H1 (cell line): ENCODE data around the gene POU3F1. TPM values are rescaled to one million over a fixed set of nuclear protein-coding genes. Genes with fewer than 3 reads are reported as not detected.

Experiments used
- CTCF ChIA-PET: fragments of 300-600 bp; sonication (Branson Sonifier 250); formaldehyde crosslinking; loops from one replicate; lab custom pipeline; 2021; ENCODE audit not compliant: partially characterized antibody; lab: Charles Lee
- POLR2A ChIA-PET: fragments of 300-600 bp; sonication (Branson Sonifier 250); formaldehyde crosslinking; loops from one replicate; lab custom pipeline; 2021; ENCODE audit warnings: inconsistent platforms; ENCODE audit not compliant: partially characterized antibody; lab: Charles Lee
- DNase-seq, 2 experiments: peaks; one replicate each; pipeline versions ENCODE4 v3.0.0 to v3.0.0-alpha.2; 2010 to 2022; ENCODE audit warnings: low spot score in 2 of 2, low read depth in 1 of 2, mixed read lengths in 1 of 2
- FAIRE-seq: peaks from 2 replicates; lab custom pipeline; 2011; peaks lifted over from hg19 to GRCh38; lab: Jason Lieb, UNC
- H2AFZ ChIP-seq: 2 replicates; pipeline ENCODE4 v1.8.1; 2012; ENCODE audit warnings: low read length, inconsistent platforms
- H2AK5ac ChIP-seq: 2 replicates; pipeline ENCODE4 v1.6.1; 2013; ENCODE audit warnings: low read depth, low read length
- H2BK120ac ChIP-seq: replicated peaks from 2 replicates; pipeline ENCODE3; 2013; ENCODE audit warnings: low read depth, low read length, inconsistent platforms
- H2BK12ac ChIP-seq: 2 replicates; pipeline ENCODE4 v1.6.1; 2013; ENCODE audit warnings: low read depth, low read length
- H2BK15ac ChIP-seq: 2 replicates; pipeline ENCODE4 v1.6.1; 2013; ENCODE audit warnings: low read length
- H2BK20ac ChIP-seq: 2 replicates; pipeline ENCODE4 v1.6.1; 2013; ENCODE audit warnings: low read length
- H2BK5ac ChIP-seq: 2 replicates; pipeline ENCODE4 v1.6.1; 2013; ENCODE audit warnings: low read depth, low read length
- H3K14ac ChIP-seq: 2 replicates; pipeline ENCODE4 v1.6.1; 2013; ENCODE audit warnings: inconsistent platforms; ENCODE audit not compliant: insufficient read length
- H3K18ac ChIP-seq: 2 replicates; pipeline ENCODE4 v1.6.1; 2013; ENCODE audit warnings: low read length; ENCODE audit errors: extremely low read depth
- H3K23ac ChIP-seq: 2 replicates; pipeline ENCODE4 v1.6.1; 2013; ENCODE audit warnings: inconsistent platforms; ENCODE audit not compliant: insufficient read length
- H3K23me2 ChIP-seq: 2 replicates; pipeline ENCODE4 v1.6.1; 2013; ENCODE audit warnings: low read depth, low read length
- H3K27ac ChIP-seq: 2 replicates; pipeline ENCODE4 v1.6.1; 2011; ENCODE audit warnings: low read depth, low read length, inconsistent platforms
- H3K27me3 ChIP-seq, 4 experiments: replicated peaks in 1 of 4; 1 replicate in 1 of 4; 2 replicates in 3 of 4; pipeline versions ENCODE4 v1.6.1 to v1.8.1; 2011 to 2013; ENCODE audit warnings: low read length in 3 of 4, mild to moderate bottlenecking in 3 of 4, inconsistent platforms in 2 of 4, mixed read lengths in 2 of 4, moderate library complexity in 1 of 4; ENCODE audit not compliant: control insufficient read depth in 3 of 4, insufficient read depth in 3 of 4; ENCODE audit errors: extremely low read depth in 1 of 4
- H3K36me3 ChIP-seq, 4 experiments: 2 replicates each; pipeline versions ENCODE4 v1.6.1 to v1.8.1; 2011 to 2013; ENCODE audit warnings: mild to moderate bottlenecking in 4 of 4, low read length in 3 of 4, moderate library complexity in 2 of 4, control low read depth in 1 of 4, inconsistent platforms in 1 of 4; ENCODE audit not compliant: insufficient read depth in 4 of 4, control insufficient read depth in 2 of 4
- H3K4ac ChIP-seq: replicated peaks from 2 replicates; pipeline ENCODE3; 2013; ENCODE audit warnings: low read length, low read depth, mixed read lengths, inconsistent platforms; ENCODE audit not compliant: insufficient read length
- H3K4me1 ChIP-seq, 4 experiments: replicated peaks in 1 of 4; 1 replicate in 1 of 4; 2 replicates in 3 of 4; pipeline versions ENCODE4 v1.6.1 to v1.8.1; 2011 to 2013; ENCODE audit warnings: low read length in 3 of 4, inconsistent platforms in 2 of 4, mixed read lengths in 1 of 4; ENCODE audit not compliant: insufficient read depth in 4 of 4, control insufficient read depth in 3 of 4
- H3K4me2 ChIP-seq, 2 experiments: 2 replicates each; pipeline versions ENCODE4 v1.6.1 to v1.8.1; 2011 to 2013; ENCODE audit warnings: low read depth in 2 of 2, low read length in 2 of 2, control low read depth in 1 of 2, inconsistent platforms in 1 of 2, mild to moderate bottlenecking in 1 of 2; ENCODE audit not compliant: insufficient read depth in 1 of 2
- H3K4me3 ChIP-seq, 4 experiments: fragments of 200-600, 300-600 bp in 1 of 4; sonication (generic), shearing (Covaris generic), sonication (Bioruptor Twin) in 1 of 4; 2 replicates each; pipeline versions ENCODE4 v1.5.1 to v1.8.1; 2011 to 2016; ENCODE audit warnings: low read length in 4 of 4, low read depth in 3 of 4, control low read depth in 2 of 4, inconsistent platforms in 2 of 4, mild to moderate bottlenecking in 2 of 4, mixed read lengths in 1 of 4, moderate library complexity in 1 of 4; ENCODE audit not compliant: insufficient read depth in 2 of 4; ENCODE audit errors: extremely low read depth in 1 of 4
- H3K56ac ChIP-seq: replicated peaks from 2 replicates; pipeline ENCODE3; 2013; ENCODE audit warnings: low read depth, mild to moderate bottlenecking, mixed read lengths, low read length, inconsistent platforms; ENCODE audit not compliant: insufficient read length
- H3K79me1 ChIP-seq: 2 replicates; pipeline ENCODE4 v1.6.1; 2013; ENCODE audit warnings: low read depth, low read length, control low read depth
- H3K79me2 ChIP-seq, 2 experiments: 2 replicates each; pipeline versions ENCODE4 v1.6.1 to v1.8.1; 2012 to 2013; ENCODE audit warnings: low read length in 2 of 2, mild to moderate bottlenecking in 2 of 2, inconsistent platforms in 1 of 2; ENCODE audit not compliant: insufficient read depth in 2 of 2, control insufficient read depth in 1 of 2
- H3K9ac ChIP-seq, 4 experiments: replicated peaks in 1 of 4; 1 replicate in 1 of 4; 2 replicates in 3 of 4; pipeline versions ENCODE4 v1.6.1 to v1.8.1; 2011 to 2013; ENCODE audit warnings: low read depth in 3 of 4, low read length in 3 of 4, control low read depth in 2 of 4, mild to moderate bottlenecking in 2 of 4, moderate library complexity in 2 of 4, inconsistent platforms in 1 of 4; ENCODE audit errors: extremely low read depth in 1 of 4
- H3K9me3 ChIP-seq, 2 experiments: 2 replicates each; pipeline versions ENCODE4 v1.6.1 to v1.8.1; 2012 to 2013; ENCODE audit warnings: mild to moderate bottlenecking in 2 of 2, moderate library complexity in 2 of 2, control low read depth in 1 of 2, inconsistent platforms in 1 of 2, low read depth in 1 of 2, low read length in 1 of 2, mixed read lengths in 1 of 2; ENCODE audit not compliant: insufficient read depth in 2 of 2
- H4K20me1 ChIP-seq, 2 experiments: replicated peaks in 1 of 2; 2 replicates each; pipeline versions ENCODE3 to v1.8.1; 2011 to 2013; ENCODE audit warnings: inconsistent platforms in 2 of 2, low read length in 2 of 2, mild to moderate bottlenecking in 1 of 2; ENCODE audit not compliant: insufficient read depth in 2 of 2, control insufficient read depth in 1 of 2
- H4K5ac ChIP-seq: 2 replicates; pipeline ENCODE4 v1.6.1; 2013; ENCODE audit warnings: low read length, low read depth, mixed read lengths, inconsistent platforms; ENCODE audit not compliant: insufficient read length
- H4K8ac ChIP-seq: 2 replicates; pipeline ENCODE4 v1.8.0; 2013; ENCODE audit warnings: mild to moderate bottlenecking, moderate library complexity, low read length, inconsistent platforms; ENCODE audit not compliant: insufficient read depth; ENCODE audit errors: extremely low read depth
- H4K91ac ChIP-seq: replicated peaks from 2 replicates; pipeline ENCODE3; 2013; ENCODE audit warnings: low read length, mixed read lengths, inconsistent platforms; ENCODE audit not compliant: insufficient read length
- ASH2L ChIP-seq: fragments of 200-600, 300-600 bp; sonication (generic); IDR thresholded peaks from one replicate; pipeline ENCODE4 v1.7.1; 2017; ENCODE audit warnings: low read length
- BRCA1 ChIP-seq: IDR thresholded peaks from 2 replicates; pipeline ENCODE4 v1.6.1; 2012; ENCODE audit warnings: low read depth, low read length, improper control_type of control experiment
- CBX5 ChIP-seq: fragments of 300-800, 300-1000 bp; sonication (generic); IDR thresholded peaks from 2 replicates; pipeline ENCODE4 v1.7.1; 2016; ENCODE audit warnings: antibody characterized with exemption, low read length, low read depth
- EGR1 ChIP-seq: IDR thresholded peaks from 2 replicates; pipeline ENCODE4 v1.6.1; 2011; ENCODE audit warnings: low read depth, low read length, borderline replicate concordance
- HDAC2 ChIP-seq, 2 experiments: fragments of 300-600 bp in 1 of 2; sonication (generic) in 1 of 2; IDR thresholded peaks; 2 replicates each; pipeline ENCODE4 v1.6.1; 2011 to 2012; ENCODE audit warnings: low read depth in 2 of 2, low read length in 2 of 2, mild to moderate bottlenecking in 2 of 2, moderate library complexity in 2 of 2, borderline replicate concordance in 1 of 2, inconsistent platforms in 1 of 2
- RAD21 ChIP-seq, 2 experiments: IDR thresholded peaks in 1 of 2; conservative IDR thresholded peaks in 1 of 2; 2 replicates each; pipeline ENCODE4 v1.6.1; 2011; ENCODE audit warnings: low read depth in 2 of 2, low read length in 2 of 2, improper control_type of control experiment in 1 of 2, inconsistent platforms in 1 of 2, mild to moderate bottlenecking in 1 of 2, moderate library complexity in 1 of 2
- RBBP5 ChIP-seq: IDR thresholded peaks from 2 replicates; pipeline ENCODE4 v1.7.1; 2012; ENCODE audit warnings: low read depth, mild to moderate bottlenecking, inconsistent platforms, low read length, moderate library complexity, borderline replicate concordance
- SIX5 ChIP-seq: IDR thresholded peaks from 2 replicates; pipeline ENCODE4 v1.6.1; 2011; ENCODE audit warnings: mild to moderate bottlenecking, low read depth, low read length
- TAF7 ChIP-seq: optimal IDR thresholded peaks from 2 replicates; pipeline ENCODE3; 2011; ENCODE audit warnings: low read depth, mild to moderate bottlenecking, inconsistent platforms, low read length, moderate library complexity, borderline replicate concordance
- TCF12 ChIP-seq: IDR thresholded peaks from 2 replicates; pipeline ENCODE4 v1.6.1; 2011; ENCODE audit warnings: low read depth, mild to moderate bottlenecking, low read length
- USF2 ChIP-seq: IDR thresholded peaks from 2 replicates; pipeline ENCODE4 v1.6.1; 2011; ENCODE audit warnings: low read length, improper control_type of control experiment
- ZNF274 ChIP-seq: IDR thresholded peaks from 2 replicates; pipeline ENCODE4 v1.7.0; 2012; ENCODE audit warnings: low read length, borderline replicate concordance; ENCODE audit errors: extremely low read depth
- WGBS, 2 experiments: shearing (Covaris generic) in 1 of 2; methylation state at CpG; one replicate each; pipeline versions ENCODE4 v1.1.6 to v1.1.7; 2013 to 2015; ENCODE audit warnings: low lambda C conversion rate in 2 of 2, mixed read lengths in 2 of 2, inconsistent platforms in 1 of 2, low coverage in 1 of 2, missing lambda C conversion rate in 1 of 2; ENCODE audit not compliant: insufficient replicate concordance in 2 of 2, insufficient coverage in 1 of 2, insufficient read length in 1 of 2; ENCODE audit errors: extremely low coverage in 1 of 2, missing lambda C conversion rate in 1 of 2; 5-methylcytosine and 5-hydroxymethylcytosine counted together
- polyA plus RNA-seq, 7 experiments: library from polyadenylated mRNA; depleted of rRNA in 3 of 7; stranded (reverse) in 5 of 7; unstranded in 2 of 7; fragments of >200 nt in 5 of 7; fragments of 200-250 nt in 2 of 7; gene quantifications; 1 replicate in 5 of 7; 2 replicates in 1 of 7; 4 replicates in 1 of 7; pipeline versions ENCODE4 v1.2.1 to v1.2.3, GENCODE V29; 2011 to 2013; ENCODE audit warnings: missing spikeins in 2 of 7, mixed read lengths in 2 of 7
- total RNA-seq: library from RNA; stranded (reverse); fragmentation: NEBNext Ultra II Directional; extraction: Animal tissue kit (Norgen Biotek cat#: 25700); gene quantifications from 2 replicates; pipeline ENCODE4 v1.2.1, GENCODE V29; 2021

The POU3F1 gene
- total and polyA plus RNA-seq, 2 of the 8 experiments (the other 6 are each of a cell fraction or from before 2014, with no cell fraction given), result 4.2 to 10.8 TPM

- Histone ChIP-seq H4K91ac (no peak overlapping the region), H3K79me1 (no peaks in the 10 kb centered on the region; the same call in 1 of the 2 replicates), H3K9me3 (no peaks in the 10 kb centered on the region), H2BK12ac (no peak overlapping the region), H2AK5ac (no peak overlapping the region), H3K27ac (no peak overlapping the region), H3K4me3 (no peak overlapping the region), H3K18ac (no peak overlapping the region), H3K79me2 (peaks cover 0 to 26% of the 10 kb centered on the region in 2 experiments), H3K9ac (no peak overlapping the region), H3K36me3 (peaks cover 41 to 83% (median 66%) of the 10 kb centered on the region in 4 experiments), H2BK5ac (no peak overlapping the region), H3K56ac (no peak overlapping the region), H3K27me3 (no peaks in the 10 kb centered on the region), H2BK20ac (no peak overlapping the region), H3K4me1 (no peaks in the 10 kb centered on the region), H3K23ac (no peak overlapping the region), H3K23me2 (no peaks in the 10 kb centered on the region), H3K4ac (no peak overlapping the region), H4K5ac (no peak overlapping the region), H3K4me2 (no peak overlapping the region), H3K14ac (no peak overlapping the region), H2BK120ac (no peak overlapping the region), H2BK15ac (no peak overlapping the region), H4K20me1 (peaks cover 0 to 5% of the 10 kb centered on the region in 2 experiments), H2AFZ (no peak overlapping the region), H4K8ac (no peak overlapping the region; the same call in 1 of the 2 replicates)
- TF ChIP-seq TAF7 (no peak), ASH2L (no peak), SIX5 (no peak), ZNF274 (no peak), RAD21 (IDR thresholded peaks at IDR 0.05 in 1 of 2, conservative IDR thresholded peaks at IDR 0.05 in 1 of 2; ENCODE audit: low read depth in 2 of 2, low read length in 2 of 2) (no peak), USF2 (no peak), HDAC2 (IDR thresholded peaks at IDR 0.05; ENCODE audit: borderline replicate concordance in 1 of 2, low read depth in 2 of 2, low read length in 2 of 2) (no peak), CBX5 (no peak), TCF12 (no peak), RBBP5 (no peak), BRCA1 (no peak), EGR1 (no peak)
- no peak for DNase-seq
- CTCF ChIA-PET, result interaction anchor here (0.6 to 15.9 kb wide), 10 partner anchors 7 to 676 kb away, joined by 3 to 211 read pairs (median 4); partner anchors contain the start of genes SF3A3 and UTP11
- POLR2A ChIA-PET, result interaction anchor here (0.8 to 1.0 kb wide), 2 partner anchors 24 to 27 kb away, joined by 3 read pairs; no protein-coding TSS in a partner anchor
- WGBS, 2 experiments, result 100% methylated on average over 2 of the region's 2 CpGs; no CpG with 5 or more reads in 1 of the 2 experiments
- FAIRE-seq, result no peak
These were observed 26.2 kb downstream of the POU3F1 start for GRCh38 chr1:38020396-38020795.
